Upper lobe of right lung (tissue), 1 donor: ENCODE data around the gene SLC23A3. TPM values are rescaled to one million over a fixed set of nuclear protein-coding genes. Genes with fewer than 3 reads are reported as not detected.

ENCODE experiments used
- ATAC-seq: fragments of 200-7000 bp; cut with Tn5 transposase; one replicate; pipeline ENCODE4 v1.9.1; 2020; ENCODE audit warnings: mild to moderate bottlenecking, moderate library complexity
- DNase-seq: peaks from one replicate; pipeline ENCODE4 v3.0.0-alpha.2; 2020
- H3K27ac ChIP-seq: fragments of 200-600 bp; one replicate; pipeline ENCODE4 v1.8.0; 2022
- H3K27me3 ChIP-seq: fragments of 200-600 bp; one replicate; pipeline ENCODE4 v1.8.0; 2022; ENCODE audit warnings: mild to moderate bottlenecking
- H3K36me3 ChIP-seq: fragments of 200-600 bp; one replicate; pipeline ENCODE4 v1.8.0; 2022
- H3K4me1 ChIP-seq: fragments of 200-600 bp; one replicate; pipeline ENCODE4 v1.8.0; 2022
- H3K4me3 ChIP-seq: fragments of 200-600 bp; one replicate; pipeline ENCODE4 v1.8.0; 2022; ENCODE audit warnings: mild to moderate bottlenecking
- H3K9me3 ChIP-seq: fragments of 200-600 bp; one replicate; pipeline ENCODE4 v1.8.0; 2022
- CTCF ChIP-seq: fragments of 200-600 bp; IDR thresholded peaks from one replicate; pipeline ENCODE4 v1.8.0; 2022; ENCODE audit warnings: antibody characterized with exemption
- intact Hi-C: fragments of 100-400 bp; cut with DNase I; formaldehyde crosslinking; loops from one replicate; pipeline ENCODE4 v1.11.0; 2022
- total RNA-seq: library from RNA; stranded (reverse); fragmentation: NEBNext Ultra II Directional; extraction: Animal tissue kit (Norgen Biotek cat#: 25700); gene quantifications from one replicate; pipeline ENCODE4 v1.2.1, GENCODE V29; 2021
- donor health status: DM: no; HTN: yes; CAD: no; lungs with severe emphysema.

The SLC23A3 gene
- total RNA-seq, 1 donor from 2014 or later = 3.1 TPM

DNA sequence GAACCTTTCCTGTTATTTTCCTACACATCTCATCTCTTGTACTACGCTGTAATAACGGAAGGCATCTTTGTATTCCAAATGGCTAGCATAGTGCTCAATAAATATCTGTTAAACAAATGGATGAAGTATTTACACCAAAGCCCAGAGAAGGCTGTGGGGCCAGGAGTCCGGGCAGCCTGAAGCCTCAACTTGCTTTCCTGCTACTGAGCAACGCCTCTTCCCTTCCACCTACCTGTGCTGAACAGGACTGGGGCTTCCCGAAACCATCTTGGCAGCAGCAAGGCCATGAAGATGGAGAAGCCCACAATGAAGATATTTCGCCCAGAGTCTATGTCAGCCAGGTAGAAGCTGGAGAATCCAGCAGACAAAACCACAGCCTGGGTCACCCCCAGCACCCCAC is 6.7 kb downstream of the SLC23A3 start:
- Histone ChIP-seq H3K4me3 (no peak overlapping the region), H3K27ac (no peak overlapping the region), H3K36me3 (no peaks in the 10 kb centered on the region), H3K27me3 (no peaks in the 10 kb centered on the region), H3K4me1 (peaks cover 7% of the 10 kb centered on the region), H3K9me3 (no peaks in the 10 kb centered on the region)
- no peak for TF ChIP-seq CTCF
- DNase-seq (no peak), ATAC-seq (no peak)
- intact Hi-C loops = loop anchor here (5.0 kb wide), 1 partner anchor 129 kb away; no protein-coding TSS in a partner anchor

GRCh38 chr2:219161097-219161496 is 8.7 kb downstream of the SLC23A3 start:
- ATAC-seq = no peak
- intact Hi-C loops = loop anchor here (5.0 kb wide), 1 partner anchor 131 kb away; no protein-coding TSS in a partner anchor
- no peak for TF ChIP-seq CTCF
- H3K9me3 ChIP-seq = no peaks in the 10 kb centered on the region
- peak overlapping the region; percentile 89 for H3K27ac ChIP-seq
- peaks cover 7% of the 10 kb centered on the region for H3K4me1 ChIP-seq
- no peak for DNase-seq
- peak overlapping the region; percentile 74 for H3K4me3 ChIP-seq
- no peaks in the 10 kb centered on the region for H3K27me3 ChIP-seq
- H3K36me3 ChIP-seq = peaks cover 16% of the 10 kb centered on the region

DNA sequence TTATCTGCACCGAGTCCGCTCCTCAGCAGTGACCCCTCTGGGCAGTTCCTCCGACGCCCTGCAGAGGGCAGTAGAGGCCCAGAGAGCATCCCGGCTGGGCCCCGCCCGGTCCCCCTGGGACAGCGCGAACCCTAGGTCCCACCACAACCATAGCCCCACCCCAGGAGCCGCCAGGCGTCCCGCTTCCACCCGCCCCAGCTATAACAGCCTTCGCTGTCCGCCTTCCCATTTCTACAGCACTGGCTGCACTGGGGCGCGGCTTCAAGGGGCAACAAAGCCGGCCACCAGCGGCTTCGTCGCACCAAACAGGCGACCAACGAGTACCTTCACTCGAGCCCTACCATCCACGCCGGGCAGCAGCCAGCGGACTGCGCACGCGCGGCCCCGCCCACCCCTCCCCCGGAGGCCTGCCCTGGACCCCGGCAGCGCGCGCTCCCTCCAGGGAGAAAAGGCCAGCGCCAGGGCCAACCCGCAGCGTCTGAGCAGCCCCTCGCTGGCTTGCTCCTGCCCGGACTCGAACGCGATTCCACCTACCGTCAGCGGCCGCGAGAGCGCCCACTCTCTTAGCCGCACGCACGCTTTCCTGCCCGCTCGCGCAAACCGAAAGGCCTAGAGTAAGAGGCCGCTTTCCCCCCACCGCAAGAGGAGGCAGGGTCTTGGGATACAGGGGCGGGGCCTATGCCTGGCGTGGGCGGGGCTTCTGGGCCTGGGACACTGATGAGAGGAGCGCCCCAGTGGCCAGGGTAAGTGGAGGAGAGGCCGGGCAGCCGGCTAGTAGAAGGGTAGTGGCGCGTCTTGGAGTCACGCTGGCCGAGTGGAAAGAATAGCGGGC is 9.4 kb downstream of the SLC23A3 start, which contains the start of gene NHEJ1:
NHEJ1 (minus strand) TSS at position 630 of the 832 bp plus-strand sequence. CDS start 2,453 bp downstream, outside the sequence.
- intact Hi-C loops = loop anchor here (5.0 kb wide), 1 partner anchor 132 kb away; no protein-coding TSS in a partner anchor
- H3K27me3 ChIP-seq = no peaks in the 10 kb centered on the region
- peak; percentile 99 for TF ChIP-seq CTCF
- DNase-seq (peak; percentile 99), ATAC-seq (peak; percentile 97)
- peak within 1 kb of the TSS; percentile 74 for H3K4me3 ChIP-seq
- peaks cover 23% of the 10 kb centered on the region for H3K36me3 ChIP-seq
- H3K9me3 ChIP-seq = no peaks in the 10 kb centered on the region
- peaks cover 7% of the 10 kb centered on the region for H3K4me1 ChIP-seq
- H3K27ac ChIP-seq = peak within 1 kb of the TSS; percentile 89

DNA sequence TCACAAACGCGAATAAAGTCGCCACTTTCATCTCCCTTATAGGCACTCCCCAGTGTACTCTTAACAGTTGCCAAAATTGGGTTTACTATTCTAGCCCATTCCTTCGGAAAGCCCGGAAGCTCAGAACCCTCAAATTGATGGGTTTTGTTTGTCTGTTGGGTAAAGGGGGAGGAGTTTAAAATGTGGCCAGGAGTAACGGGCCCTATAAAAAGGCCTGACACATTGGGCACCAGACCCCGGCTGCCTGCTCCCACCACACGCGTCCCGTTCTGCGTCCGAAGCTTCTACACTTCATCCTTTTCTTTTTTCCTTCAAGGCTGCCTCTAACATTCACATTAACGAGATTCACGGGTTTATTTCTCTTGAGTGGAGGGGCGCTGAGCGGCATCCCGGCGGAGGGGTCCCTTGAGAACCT is 10.1 kb downstream of the SLC23A3 start:
- peak overlapping the region; percentile 89 for H3K27ac ChIP-seq

DNA sequence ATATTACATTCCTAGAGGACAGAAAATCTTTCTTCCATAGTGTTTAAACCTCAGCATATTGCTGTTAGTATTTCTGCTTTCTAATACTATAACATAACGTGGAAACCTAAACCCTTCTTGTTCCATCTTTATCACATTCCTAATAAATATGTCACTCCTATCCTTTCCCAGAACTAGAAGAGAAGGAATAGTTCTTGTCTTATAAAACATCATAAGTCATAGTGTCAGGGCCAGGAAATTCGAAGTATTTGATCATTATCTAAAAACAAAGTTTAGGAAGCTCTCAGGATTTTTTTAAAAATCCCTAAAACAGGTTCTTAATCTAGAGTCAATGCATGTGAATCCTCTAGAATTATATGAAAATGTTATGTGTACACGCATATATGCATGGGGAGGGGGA is 11.2 kb downstream of the SLC23A3 start:
- Histone ChIP-seq H3K9me3 (no peaks in the 10 kb centered on the region), H3K27me3 (no peaks in the 10 kb centered on the region), H3K4me3 (no peak overlapping the region), H3K27ac (no peak overlapping the region), H3K36me3 (peaks cover 33% of the 10 kb centered on the region), H3K4me1 (peaks cover 7% of the 10 kb centered on the region)
- intact Hi-C loops = loop anchor here (10.0 kb wide), 1 partner anchor 134 kb away; no protein-coding TSS in a partner anchor
- no peak for TF ChIP-seq CTCF
- DNase-seq (no peak), ATAC-seq (no peak)

More for the DNA sequence above, 10.1 kb downstream of the SLC23A3 start:
- no peak for TF ChIP-seq CTCF
- H3K36me3 ChIP-seq = peaks cover 26% of the 10 kb centered on the region
- H3K27me3 ChIP-seq = no peaks in the 10 kb centered on the region
- peaks cover 7% of the 10 kb centered on the region for H3K4me1 ChIP-seq
- ATAC-seq (no peak), DNase-seq (no peak)
- intact Hi-C loops = loop anchor here (5.0 to 10.0 kb wide), 2 partner anchors 133 to 135 kb away; no protein-coding TSS in a partner anchor
- no peaks in the 10 kb centered on the region for H3K9me3 ChIP-seq
- H3K4me3 ChIP-seq = peak overlapping the region; percentile 74
